H9 (cell line): Measurements from ENCODE around the gene GTF2F2. TPM values are rescaled to one million over a fixed set of nuclear protein-coding genes. Genes with fewer than 3 reads are reported as not detected.

Source experiments
- DNase-seq: peaks from one replicate; pipeline ENCODE4 v3.0.0-alpha.2; 2017
- H2AFZ ChIP-seq: one replicate; pipeline ENCODE4 v1.6.1; 2013; ENCODE audit warnings: mild to moderate bottlenecking, low read length, control low read depth, moderate library complexity
- H2AK5ac ChIP-seq: 2 replicates; pipeline ENCODE4 v1.6.1; 2013; ENCODE audit warnings: low read length, control low read depth, mixed read lengths; ENCODE audit not compliant: insufficient read length
- H2BK120ac ChIP-seq: one replicate; pipeline ENCODE4 v1.6.1; 2013; ENCODE audit warnings: low read depth, mild to moderate bottlenecking, low read length, control low read depth, inconsistent platforms; ENCODE audit not compliant: poor library complexity, severe bottlenecking
- H2BK12ac ChIP-seq: 2 replicates; pipeline ENCODE4 v1.6.1; 2013; ENCODE audit warnings: low read length, control low read depth, mixed read lengths, low read depth; ENCODE audit not compliant: insufficient read length
- H2BK15ac ChIP-seq: 2 replicates; pipeline ENCODE4 v1.6.1; 2013; ENCODE audit warnings: low read depth, low read length, control low read depth
- H2BK20ac ChIP-seq: one replicate; pipeline ENCODE4 v1.6.1; 2013; ENCODE audit warnings: low read depth, mild to moderate bottlenecking, low read length, control low read depth, inconsistent platforms; ENCODE audit not compliant: poor library complexity, severe bottlenecking
- H2BK5ac ChIP-seq: 2 replicates; pipeline ENCODE4 v1.6.1; 2013; ENCODE audit warnings: low read length, control low read depth, mixed read lengths; ENCODE audit not compliant: insufficient read length
- H3K14ac ChIP-seq: 2 replicates; pipeline ENCODE4 v1.6.1; 2013; ENCODE audit warnings: low read length, control low read depth; ENCODE audit not compliant: insufficient read depth
- H3K18ac ChIP-seq: 2 replicates; pipeline ENCODE4 v1.6.1; 2013; ENCODE audit warnings: low read depth, mild to moderate bottlenecking, mixed read lengths, low read length, control low read depth; ENCODE audit not compliant: insufficient read length
- H3K23ac ChIP-seq: 2 replicates; pipeline ENCODE4 v1.6.1; 2013; ENCODE audit warnings: low read length, control low read depth, mixed read lengths, low read depth; ENCODE audit not compliant: insufficient read length
- H3K23me2 ChIP-seq: 2 replicates; pipeline ENCODE4 v1.6.1; 2013; ENCODE audit warnings: low read depth, mild to moderate bottlenecking, mixed read lengths, low read length, control low read depth; ENCODE audit not compliant: insufficient read length, poor library complexity, severe bottlenecking
- H3K27ac ChIP-seq: 2 replicates; pipeline ENCODE4 v1.5.1; 2013; ENCODE audit warnings: low read length, control low read depth, mixed read lengths, low read depth; ENCODE audit not compliant: insufficient read length
- H3K27me3 ChIP-seq: 2 replicates; pipeline ENCODE4 v1.6.1; 2013; ENCODE audit warnings: low read length, control low read depth, inconsistent platforms; ENCODE audit not compliant: insufficient read depth
- H3K4ac ChIP-seq: 2 replicates; pipeline ENCODE4 v1.6.1; 2013; ENCODE audit warnings: low read depth, mild to moderate bottlenecking, control low read depth, inconsistent platforms, low read length, moderate library complexity
- H3K4me1 ChIP-seq: 2 replicates; pipeline ENCODE4 v1.6.1; 2013; ENCODE audit warnings: low read length, control low read depth, inconsistent platforms; ENCODE audit not compliant: insufficient read depth
- H3K4me2 ChIP-seq: 2 replicates; pipeline ENCODE4 v1.6.1; 2013; ENCODE audit warnings: low read length, control low read depth, mixed read lengths; ENCODE audit not compliant: insufficient read length, insufficient read depth
- H3K56ac ChIP-seq: 2 replicates; pipeline ENCODE4 v1.6.1; 2013; ENCODE audit warnings: low read depth, mild to moderate bottlenecking, mixed read lengths, low read length, control low read depth; ENCODE audit not compliant: insufficient read length
- H3K79me1 ChIP-seq: 2 replicates; pipeline ENCODE4 v1.6.1; 2013; ENCODE audit warnings: low read depth, mild to moderate bottlenecking, moderate library complexity, low read length, control low read depth, inconsistent platforms; ENCODE audit not compliant: insufficient read depth, poor library complexity, severe bottlenecking
- H3K79me2 ChIP-seq: 2 replicates; pipeline ENCODE4 v1.6.1; 2013; ENCODE audit warnings: low read length, control low read depth, inconsistent platforms; ENCODE audit not compliant: insufficient read depth
- H3K9ac ChIP-seq: 2 replicates; pipeline ENCODE4 v1.6.1; 2013; ENCODE audit warnings: low read length, control low read depth, mixed read lengths; ENCODE audit not compliant: insufficient read length; ENCODE audit errors: extremely low read depth
- H3K9me3 ChIP-seq: one replicate; pipeline ENCODE4 v1.6.1; 2013; ENCODE audit warnings: low read depth, low read length, inconsistent platforms; ENCODE audit not compliant: control insufficient read depth
- H3T11ph ChIP-seq: one replicate; pipeline ENCODE4 v1.6.1; 2013; ENCODE audit warnings: mild to moderate bottlenecking, low read length, control low read depth, inconsistent platforms
- H4K20me1 ChIP-seq: one replicate; pipeline ENCODE4 v1.6.1; 2013; ENCODE audit not compliant: control insufficient read depth, insufficient read length, insufficient read depth
- H4K5ac ChIP-seq: 2 replicates; pipeline ENCODE4 v1.6.1; 2013; ENCODE audit warnings: low read depth, mild to moderate bottlenecking, mixed read lengths, low read length, control low read depth; ENCODE audit not compliant: insufficient read length
- H4K8ac ChIP-seq: replicated peaks from 2 replicates; pipeline ENCODE4 v1.6.1; 2013; ENCODE audit warnings: low read length, control low read depth, mixed read lengths, low read depth; ENCODE audit not compliant: insufficient read length
- H4K91ac ChIP-seq: 2 replicates; pipeline ENCODE4 v1.6.1; 2013; ENCODE audit warnings: low read depth, mild to moderate bottlenecking, moderate library complexity, mixed read lengths, low read length, control low read depth; ENCODE audit not compliant: insufficient read length
- H3K27ac Mint-ChIP-seq, 3 experiments: 2 replicates in 2 of 3; 3 replicates in 1 of 3; pipeline ENCODE4 v1.8.0; 2020 to 2021; ENCODE audit warnings: mixed read lengths in 3 of 3, mild to moderate bottlenecking in 1 of 3, moderate library complexity in 1 of 3
- H3K27me3 Mint-ChIP-seq: 2 replicates; pipeline ENCODE4 v1.8.0; 2021; ENCODE audit warnings: low read depth, mild to moderate bottlenecking, moderate library complexity, mixed read lengths
- H3K36me3 Mint-ChIP-seq, 3 experiments: 2 replicates in 2 of 3; 3 replicates in 1 of 3; pipeline ENCODE4 v1.8.0; 2020 to 2021; ENCODE audit warnings: low read depth in 3 of 3, mixed read lengths in 3 of 3; ENCODE audit not compliant: insufficient read depth in 1 of 3
- H3K4me1 Mint-ChIP-seq, 2 experiments: 2 replicates each; pipeline ENCODE4 v1.8.0; 2020; ENCODE audit warnings: mixed read lengths in 2 of 2
- H3K4me3 Mint-ChIP-seq, 2 experiments: 2 replicates in 1 of 2; 3 replicates in 1 of 2; pipeline ENCODE4 v1.8.0; 2020 to 2021; ENCODE audit warnings: mild to moderate bottlenecking in 2 of 2, mixed read lengths in 2 of 2, moderate library complexity in 1 of 2
- H3K9me3 Mint-ChIP-seq, 2 experiments: 2 replicates in 1 of 2; 3 replicates in 1 of 2; pipeline ENCODE4 v1.8.0; 2020; ENCODE audit warnings: mild to moderate bottlenecking in 2 of 2, mixed read lengths in 2 of 2, moderate library complexity in 1 of 2
- WGBS: extraction: QIAGEN DNeasy Blood & Tissue Kit; methylation state at CpG from one replicate; pipeline ENCODE4 v1.1.7; 2013; ENCODE audit warnings: missing lambda C conversion rate, low lambda C conversion rate, mixed read lengths; ENCODE audit not compliant: insufficient read length; ENCODE audit errors: extremely low coverage; 5-methylcytosine and 5-hydroxymethylcytosine counted together
- total RNA-seq: library from RNA; stranded (reverse); gene quantifications from 2 replicates; pipeline ENCODE4 v1.2.1, GENCODE V29; 2021
- TF ChIP-seq, protein P1 (sequence below): fragments of 200-600 bp; sonication (generic); conservative IDR thresholded peaks from 3 replicates; pipeline ENCODE4 v1.8.0; 2021; ENCODE audit warnings: antibody characterized with exemption, mild to moderate bottlenecking

GTF2F2 gene
- total RNA-seq, 1 experiment from 2014 or later = 29.6 TPM

- H3K9me3 Mint-ChIP-seq = no peaks in the 10 kb centered on the region
- Histone ChIP-seq H2BK120ac (no peak overlapping the region), H3K27ac (no peak overlapping the region), H3K23me2 (no peaks in the 10 kb centered on the region), H2BK15ac (no peak overlapping the region), H4K20me1 (no peaks in the 10 kb centered on the region), H3T11ph (no peak overlapping the region), H2BK5ac (no peak overlapping the region), H2AK5ac (no peak overlapping the region), H3K79me2 (no peaks in the 10 kb centered on the region), H3K14ac (no peak overlapping the region), H4K5ac (no peak overlapping the region), H3K9me3 (no peaks in the 10 kb centered on the region), H2BK20ac (no peak overlapping the region), H4K8ac (no peak overlapping the region), H3K4ac (no peak overlapping the region), H3K9ac (no peak overlapping the region), H3K4me1 (no peaks in the 10 kb centered on the region), H4K91ac (no peak overlapping the region), H3K4me2 (no peak overlapping the region), H2AFZ (no peak overlapping the region), H2BK12ac (no peak overlapping the region), H3K18ac (no peak overlapping the region), H3K56ac (no peak overlapping the region), H3K23ac (no peak overlapping the region), H3K27me3 (no peaks in the 10 kb centered on the region), H3K79me1 (no peaks in the 10 kb centered on the region)
- TF ChIP-seq, protein P1, sequence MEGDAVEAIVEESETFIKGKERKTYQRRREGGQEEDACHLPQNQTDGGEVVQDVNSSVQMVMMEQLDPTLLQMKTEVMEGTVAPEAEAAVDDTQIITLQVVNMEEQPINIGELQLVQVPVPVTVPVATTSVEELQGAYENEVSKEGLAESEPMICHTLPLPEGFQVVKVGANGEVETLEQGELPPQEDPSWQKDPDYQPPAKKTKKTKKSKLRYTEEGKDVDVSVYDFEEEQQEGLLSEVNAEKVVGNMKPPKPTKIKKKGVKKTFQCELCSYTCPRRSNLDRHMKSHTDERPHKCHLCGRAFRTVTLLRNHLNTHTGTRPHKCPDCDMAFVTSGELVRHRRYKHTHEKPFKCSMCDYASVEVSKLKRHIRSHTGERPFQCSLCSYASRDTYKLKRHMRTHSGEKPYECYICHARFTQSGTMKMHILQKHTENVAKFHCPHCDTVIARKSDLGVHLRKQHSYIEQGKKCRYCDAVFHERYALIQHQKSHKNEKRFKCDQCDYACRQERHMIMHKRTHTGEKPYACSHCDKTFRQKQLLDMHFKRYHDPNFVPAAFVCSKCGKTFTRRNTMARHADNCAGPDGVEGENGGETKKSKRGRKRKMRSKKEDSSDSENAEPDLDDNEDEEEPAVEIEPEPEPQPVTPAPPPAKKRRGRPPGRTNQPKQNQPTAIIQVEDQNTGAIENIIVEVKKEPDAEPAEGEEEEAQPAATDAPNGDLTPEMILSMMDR = no peak
- no peaks in the 10 kb centered on the region for H3K27me3 Mint-ChIP-seq
- DNase-seq = no peak
- H3K4me3 Mint-ChIP-seq = no peak overlapping the region
- H3K4me1 Mint-ChIP-seq = peaks cover 14 to 23% of the 10 kb centered on the region in 2 experiments
- H3K27ac Mint-ChIP-seq = no peak overlapping the region; a peak in 1 of 7 replicates
- WGBS = no CpG with 5 or more reads among the region's 3 CpGs
- H3K36me3 Mint-ChIP-seq = peaks cover 1 to 12% (median 4%) of the 10 kb centered on the region in 3 experiments; a peak in 4 of 7 replicates
Observed at GRCh38 chr13:45198924-45199323, 78.6 kb downstream of the GTF2F2 start.
